ENCODE data around the gene CREB3L4. TPM values are rescaled to one million over a fixed set of nuclear protein-coding genes. Genes with fewer than 3 reads are reported as not detected.

The CREB3L4 gene
- total and polyA plus RNA-seq, 2 of the 4 experiments (the other 2 are of a cell fraction): 6.5 to 9.8 TPM

GRCh38 chr1:153973071-153973470 lies 5.4 kb downstream of the CREB3L4 start:
- H2BK5ac ChIP-seq (ENCODE audit: low read depth, low read length, poor library complexity, severe bottlenecking): no peak overlapping the region
- H2BK20ac ChIP-seq (ENCODE audit: low read depth, low read length): no peak overlapping the region
- no TSS peak for BruUV-seq (replicated peaks)
- H4K8ac ChIP-seq (ENCODE audit: low read depth in 2 of 2, low read length in 2 of 2): no peak overlapping the region
- dilution Hi-C loops (cut with HindIII; ENCODE audit: low sequenced_read_pairs, unreplicated experiment): no loop called here
- H2AK9ac ChIP-seq (replicated peaks; ENCODE audit: low read depth, low read length, poor library complexity): no peak overlapping the region
- H3K4me2 ChIP-seq (ENCODE audit: low read depth, low read length): no peak overlapping the region
- no peak overlapping the region for H2BK120ac ChIP-seq (ENCODE audit: low read depth, low read length)
- H2AFZ ChIP-seq (replicated peaks; ENCODE audit: low read length, poor library complexity): no peak overlapping the region
- in situ Hi-C loops (cut with MboI; ENCODE audit: low sequenced_read_pairs): loop anchor here (10.0 to 25.0 kb wide), 2 partner anchors 298 to 436 kb away; partner anchors contain the start of genes ILF2, NPR1, S100A3 and S100A4
- H3K56ac ChIP-seq (ENCODE audit: extremely low read depth, insufficient read depth, low read length): no peak overlapping the region
- no peak overlapping the region for H3K23ac ChIP-seq (ENCODE audit: low read depth, low read length)
- H3K36me3 ChIP-seq (ENCODE audit: control insufficient read depth, insufficient read depth, low read length): peaks cover 24% of the 10 kb centered on the region
- no peak overlapping the region for H3K14ac ChIP-seq (replicated peaks; ENCODE audit: low read depth, low read length)
- no peak overlapping the region for H4K91ac ChIP-seq (ENCODE audit: insufficient read depth, low read depth, low read length)
- no peak overlapping the region for H3K4me3 ChIP-seq (ENCODE audit: insufficient read depth, low read depth, low read length)
- intact Hi-C loops (cut with micrococcal nuclease): no loop called here
- no peaks in the 10 kb centered on the region for H3K9me3 ChIP-seq (ENCODE audit: control insufficient read depth, insufficient read depth, low read length)
- no peaks in the 10 kb centered on the region for H3K27me3 ChIP-seq (ENCODE audit: control insufficient read depth, insufficient read depth, low read length)
- POLR2A ChIA-PET (ENCODE audit: unreplicated experiment): no interaction called here
- H2BK15ac ChIP-seq (ENCODE audit: low read depth, low read length): no peak overlapping the region
- H3K9ac ChIP-seq (ENCODE audit: low read depth, low read length): no peak overlapping the region
- no peak overlapping the region for H3K18ac ChIP-seq (ENCODE audit: low read depth, low read length)
- CTCF ChIA-PET: no interaction called here
- DNase-seq (no peak), ATAC-seq (ENCODE audit: low read depth) (no peak)
- no peaks in the 10 kb centered on the region for H4K20me1 ChIP-seq (ENCODE audit: insufficient read depth, low read length)
- no peak overlapping the region for H3K4ac ChIP-seq (ENCODE audit: low read depth, low read length)
- H3K9me1 ChIP-seq (ENCODE audit: insufficient read depth, low read length): peaks cover 19% of the 10 kb centered on the region
- no peak overlapping the region for H4K5ac ChIP-seq (ENCODE audit: low read depth, low read length)
- TF ChIP-seq, protein P1, sequence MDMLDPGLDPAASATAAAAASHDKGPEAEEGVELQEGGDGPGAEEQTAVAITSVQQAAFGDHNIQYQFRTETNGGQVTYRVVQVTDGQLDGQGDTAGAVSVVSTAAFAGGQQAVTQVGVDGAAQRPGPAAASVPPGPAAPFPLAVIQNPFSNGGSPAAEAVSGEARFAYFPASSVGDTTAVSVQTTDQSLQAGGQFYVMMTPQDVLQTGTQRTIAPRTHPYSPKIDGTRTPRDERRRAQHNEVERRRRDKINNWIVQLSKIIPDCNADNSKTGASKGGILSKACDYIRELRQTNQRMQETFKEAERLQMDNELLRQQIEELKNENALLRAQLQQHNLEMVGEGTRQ (IDR thresholded peaks at IDR 0.05; ENCODE audit: low read depth, low read length): no peak
- no peak for TF ChIP-seq BHLHE40 (IDR thresholded peaks at IDR 0.05; ENCODE audit: low read depth, low read length)
- TF ChIP-seq, protein P2, sequence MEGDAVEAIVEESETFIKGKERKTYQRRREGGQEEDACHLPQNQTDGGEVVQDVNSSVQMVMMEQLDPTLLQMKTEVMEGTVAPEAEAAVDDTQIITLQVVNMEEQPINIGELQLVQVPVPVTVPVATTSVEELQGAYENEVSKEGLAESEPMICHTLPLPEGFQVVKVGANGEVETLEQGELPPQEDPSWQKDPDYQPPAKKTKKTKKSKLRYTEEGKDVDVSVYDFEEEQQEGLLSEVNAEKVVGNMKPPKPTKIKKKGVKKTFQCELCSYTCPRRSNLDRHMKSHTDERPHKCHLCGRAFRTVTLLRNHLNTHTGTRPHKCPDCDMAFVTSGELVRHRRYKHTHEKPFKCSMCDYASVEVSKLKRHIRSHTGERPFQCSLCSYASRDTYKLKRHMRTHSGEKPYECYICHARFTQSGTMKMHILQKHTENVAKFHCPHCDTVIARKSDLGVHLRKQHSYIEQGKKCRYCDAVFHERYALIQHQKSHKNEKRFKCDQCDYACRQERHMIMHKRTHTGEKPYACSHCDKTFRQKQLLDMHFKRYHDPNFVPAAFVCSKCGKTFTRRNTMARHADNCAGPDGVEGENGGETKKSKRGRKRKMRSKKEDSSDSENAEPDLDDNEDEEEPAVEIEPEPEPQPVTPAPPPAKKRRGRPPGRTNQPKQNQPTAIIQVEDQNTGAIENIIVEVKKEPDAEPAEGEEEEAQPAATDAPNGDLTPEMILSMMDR (conservative IDR thresholded peaks at IDR 0.05; ENCODE audit: low read depth, low read length): no peak
- no peak for TF ChIP-seq CEBPB (IDR thresholded peaks at IDR 0.05; ENCODE audit: low read depth, low read length)
- H3K4me1 ChIP-seq (ENCODE audit: control insufficient read depth, insufficient read depth, low read length): no peaks in the 10 kb centered on the region; the same call in 1 of the 2 replicates
- H2AK5ac ChIP-seq (ENCODE audit: low read depth, low read length): no peak overlapping the region
- peaks cover 22 to 46% of the 10 kb centered on the region in 2 experiments for H3K79me1 ChIP-seq (ENCODE audit: low read depth in 1 of 2, low read length in 2 of 2)
- WGBS, 2 experiments (ENCODE audit: extremely low coverage in 2 of 2, insufficient read length in 1 of 2): 89% methylated on average over 2 of the region's 3 CpGs; no CpG with 5 or more reads in 1 of the 2 experiments
- H3K27ac ChIP-seq (ENCODE audit: insufficient read depth, low read length): no peak overlapping the region
